H9 (cell line): Measurements from ENCODE around the gene ZNF555. TPM values are rescaled to one million over a fixed set of nuclear protein-coding genes. Genes with fewer than 3 reads are reported as not detected.
"Not testable (repeated sequence)": the region's sequence is repeated elsewhere in the genome, so short reads cannot be mapped to it uniquely, and the experiment has no call there.

Experiments
- DNase-seq: peaks from one replicate; pipeline ENCODE4 v3.0.0-alpha.2; 2017
- H2AFZ ChIP-seq: one replicate; pipeline ENCODE4 v1.6.1; 2013; ENCODE audit warnings: mild to moderate bottlenecking, low read length, control low read depth, moderate library complexity
- H2AK5ac ChIP-seq: 2 replicates; pipeline ENCODE4 v1.6.1; 2013; ENCODE audit warnings: low read length, control low read depth, mixed read lengths; ENCODE audit not compliant: insufficient read length
- H2BK120ac ChIP-seq: one replicate; pipeline ENCODE4 v1.6.1; 2013; ENCODE audit warnings: low read depth, mild to moderate bottlenecking, low read length, control low read depth, inconsistent platforms; ENCODE audit not compliant: poor library complexity, severe bottlenecking
- H2BK12ac ChIP-seq: 2 replicates; pipeline ENCODE4 v1.6.1; 2013; ENCODE audit warnings: low read length, control low read depth, mixed read lengths, low read depth; ENCODE audit not compliant: insufficient read length
- H2BK15ac ChIP-seq: 2 replicates; pipeline ENCODE4 v1.6.1; 2013; ENCODE audit warnings: low read depth, low read length, control low read depth
- H2BK20ac ChIP-seq: one replicate; pipeline ENCODE4 v1.6.1; 2013; ENCODE audit warnings: low read depth, mild to moderate bottlenecking, low read length, control low read depth, inconsistent platforms; ENCODE audit not compliant: poor library complexity, severe bottlenecking
- H2BK5ac ChIP-seq: 2 replicates; pipeline ENCODE4 v1.6.1; 2013; ENCODE audit warnings: low read length, control low read depth, mixed read lengths; ENCODE audit not compliant: insufficient read length
- H3K14ac ChIP-seq: 2 replicates; pipeline ENCODE4 v1.6.1; 2013; ENCODE audit warnings: low read length, control low read depth; ENCODE audit not compliant: insufficient read depth
- H3K18ac ChIP-seq: 2 replicates; pipeline ENCODE4 v1.6.1; 2013; ENCODE audit warnings: low read depth, mild to moderate bottlenecking, mixed read lengths, low read length, control low read depth; ENCODE audit not compliant: insufficient read length
- H3K23ac ChIP-seq: 2 replicates; pipeline ENCODE4 v1.6.1; 2013; ENCODE audit warnings: low read length, control low read depth, mixed read lengths, low read depth; ENCODE audit not compliant: insufficient read length
- H3K23me2 ChIP-seq: 2 replicates; pipeline ENCODE4 v1.6.1; 2013; ENCODE audit warnings: low read depth, mild to moderate bottlenecking, mixed read lengths, low read length, control low read depth; ENCODE audit not compliant: insufficient read length, poor library complexity, severe bottlenecking
- H3K27ac ChIP-seq: 2 replicates; pipeline ENCODE4 v1.5.1; 2013; ENCODE audit warnings: low read length, control low read depth, mixed read lengths, low read depth; ENCODE audit not compliant: insufficient read length
- H3K27me3 ChIP-seq: 2 replicates; pipeline ENCODE4 v1.6.1; 2013; ENCODE audit warnings: low read length, control low read depth, inconsistent platforms; ENCODE audit not compliant: insufficient read depth
- H3K4ac ChIP-seq: 2 replicates; pipeline ENCODE4 v1.6.1; 2013; ENCODE audit warnings: low read depth, mild to moderate bottlenecking, control low read depth, inconsistent platforms, low read length, moderate library complexity
- H3K4me1 ChIP-seq: 2 replicates; pipeline ENCODE4 v1.6.1; 2013; ENCODE audit warnings: low read length, control low read depth, inconsistent platforms; ENCODE audit not compliant: insufficient read depth
- H3K4me2 ChIP-seq: 2 replicates; pipeline ENCODE4 v1.6.1; 2013; ENCODE audit warnings: low read length, control low read depth, mixed read lengths; ENCODE audit not compliant: insufficient read length, insufficient read depth
- H3K56ac ChIP-seq: 2 replicates; pipeline ENCODE4 v1.6.1; 2013; ENCODE audit warnings: low read depth, mild to moderate bottlenecking, mixed read lengths, low read length, control low read depth; ENCODE audit not compliant: insufficient read length
- H3K79me1 ChIP-seq: 2 replicates; pipeline ENCODE4 v1.6.1; 2013; ENCODE audit warnings: low read depth, mild to moderate bottlenecking, moderate library complexity, low read length, control low read depth, inconsistent platforms; ENCODE audit not compliant: insufficient read depth, poor library complexity, severe bottlenecking
- H3K79me2 ChIP-seq: 2 replicates; pipeline ENCODE4 v1.6.1; 2013; ENCODE audit warnings: low read length, control low read depth, inconsistent platforms; ENCODE audit not compliant: insufficient read depth
- H3K9ac ChIP-seq: 2 replicates; pipeline ENCODE4 v1.6.1; 2013; ENCODE audit warnings: low read length, control low read depth, mixed read lengths; ENCODE audit not compliant: insufficient read length; ENCODE audit errors: extremely low read depth
- H3K9me3 ChIP-seq: one replicate; pipeline ENCODE4 v1.6.1; 2013; ENCODE audit warnings: low read depth, low read length, inconsistent platforms; ENCODE audit not compliant: control insufficient read depth
- H3T11ph ChIP-seq: one replicate; pipeline ENCODE4 v1.6.1; 2013; ENCODE audit warnings: mild to moderate bottlenecking, low read length, control low read depth, inconsistent platforms
- H4K20me1 ChIP-seq: one replicate; pipeline ENCODE4 v1.6.1; 2013; ENCODE audit not compliant: control insufficient read depth, insufficient read length, insufficient read depth
- H4K5ac ChIP-seq: 2 replicates; pipeline ENCODE4 v1.6.1; 2013; ENCODE audit warnings: low read depth, mild to moderate bottlenecking, mixed read lengths, low read length, control low read depth; ENCODE audit not compliant: insufficient read length
- H4K8ac ChIP-seq: replicated peaks from 2 replicates; pipeline ENCODE4 v1.6.1; 2013; ENCODE audit warnings: low read length, control low read depth, mixed read lengths, low read depth; ENCODE audit not compliant: insufficient read length
- H4K91ac ChIP-seq: 2 replicates; pipeline ENCODE4 v1.6.1; 2013; ENCODE audit warnings: low read depth, mild to moderate bottlenecking, moderate library complexity, mixed read lengths, low read length, control low read depth; ENCODE audit not compliant: insufficient read length
- H3K27ac Mint-ChIP-seq, 3 experiments: 2 replicates in 2 of 3; 3 replicates in 1 of 3; pipeline ENCODE4 v1.8.0; 2020 to 2021; ENCODE audit warnings: mixed read lengths in 3 of 3, mild to moderate bottlenecking in 1 of 3, moderate library complexity in 1 of 3
- H3K27me3 Mint-ChIP-seq: 2 replicates; pipeline ENCODE4 v1.8.0; 2021; ENCODE audit warnings: low read depth, mild to moderate bottlenecking, moderate library complexity, mixed read lengths
- H3K36me3 Mint-ChIP-seq, 3 experiments: 2 replicates in 2 of 3; 3 replicates in 1 of 3; pipeline ENCODE4 v1.8.0; 2020 to 2021; ENCODE audit warnings: low read depth in 3 of 3, mixed read lengths in 3 of 3; ENCODE audit not compliant: insufficient read depth in 1 of 3
- H3K4me1 Mint-ChIP-seq, 2 experiments: 2 replicates each; pipeline ENCODE4 v1.8.0; 2020; ENCODE audit warnings: mixed read lengths in 2 of 2
- H3K4me3 Mint-ChIP-seq, 2 experiments: 2 replicates in 1 of 2; 3 replicates in 1 of 2; pipeline ENCODE4 v1.8.0; 2020 to 2021; ENCODE audit warnings: mild to moderate bottlenecking in 2 of 2, mixed read lengths in 2 of 2, moderate library complexity in 1 of 2
- H3K9me3 Mint-ChIP-seq, 2 experiments: 2 replicates in 1 of 2; 3 replicates in 1 of 2; pipeline ENCODE4 v1.8.0; 2020; ENCODE audit warnings: mild to moderate bottlenecking in 2 of 2, mixed read lengths in 2 of 2, moderate library complexity in 1 of 2
- WGBS: extraction: QIAGEN DNeasy Blood & Tissue Kit; methylation state at CpG from one replicate; pipeline ENCODE4 v1.1.7; 2013; ENCODE audit warnings: missing lambda C conversion rate, low lambda C conversion rate, mixed read lengths; ENCODE audit not compliant: insufficient read length; ENCODE audit errors: extremely low coverage; 5-methylcytosine and 5-hydroxymethylcytosine counted together
- total RNA-seq: library from RNA; stranded (reverse); gene quantifications from 2 replicates; pipeline ENCODE4 v1.2.1, GENCODE V29; 2021
- TF ChIP-seq, protein P1 (sequence below): fragments of 200-600 bp; sonication (generic); conservative IDR thresholded peaks from 3 replicates; pipeline ENCODE4 v1.8.0; 2021; ENCODE audit warnings: antibody characterized with exemption, mild to moderate bottlenecking

ZNF555 gene
- total RNA-seq, 1 experiment from 2014 or later: 7.8 TPM

DNA sequence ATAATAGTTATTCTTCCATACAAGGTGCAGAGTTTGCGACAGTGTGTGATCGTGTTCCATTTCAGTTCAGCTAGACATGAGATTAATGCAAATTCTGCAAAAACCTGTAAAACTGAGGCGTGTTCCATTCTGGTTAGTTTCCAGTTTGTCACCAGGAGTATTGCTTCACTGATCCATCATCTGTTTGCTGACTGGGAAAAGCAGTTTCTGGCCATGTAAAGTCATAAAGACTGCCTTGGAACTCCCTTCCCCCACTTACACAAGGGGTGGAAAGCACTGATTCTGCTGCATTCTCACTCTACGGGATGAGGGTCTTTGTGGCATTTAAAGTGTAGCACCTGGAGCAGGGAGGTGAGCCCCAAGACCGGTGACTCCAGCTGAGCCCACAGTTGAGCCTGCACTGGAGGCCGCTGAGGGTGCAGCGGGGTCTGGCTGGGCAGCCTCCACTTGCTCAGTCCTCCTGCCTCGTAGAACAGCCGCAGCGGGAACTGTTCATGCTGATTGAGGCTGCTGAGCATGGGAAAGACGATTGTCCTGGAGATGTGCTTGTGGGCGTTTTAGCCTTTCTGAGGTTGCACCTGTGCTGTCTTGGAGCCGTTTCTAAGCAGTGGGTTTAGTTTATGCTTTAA lies 61.4 kb downstream of the ZNF555 start:
- Histone ChIP-seq H2BK5ac (no peak overlapping the region), H3K18ac (no peak overlapping the region), H3K9ac (no peak overlapping the region), H2BK20ac (no peak overlapping the region), H3K56ac (no peak overlapping the region), H4K5ac (no peak overlapping the region), H2BK15ac (no peak overlapping the region), H3T11ph (no peak overlapping the region), H2AFZ (no peak overlapping the region), H3K14ac (no peak overlapping the region), H3K9me3 (no peaks in the 10 kb centered on the region), H3K79me1 (no peaks in the 10 kb centered on the region), H2AK5ac (no peak overlapping the region), H3K27me3 (no peaks in the 10 kb centered on the region), H3K4ac (no peak overlapping the region), H2BK120ac (no peak overlapping the region), H3K4me2 (no peak overlapping the region), H3K27ac (no peak overlapping the region), H4K91ac (no peak overlapping the region), H4K8ac (no peak overlapping the region), H3K4me1 (no peaks in the 10 kb centered on the region), H3K23me2 (no peaks in the 10 kb centered on the region), H2BK12ac (no peak overlapping the region), H4K20me1 (no peaks in the 10 kb centered on the region), H3K23ac (no peak overlapping the region), H3K79me2 (peaks cover 8% of the 10 kb centered on the region; the same call in 1 of the 2 replicates)
- peaks cover 8 to 11% of the 10 kb centered on the region in 2 experiments for H3K4me1 Mint-ChIP-seq
- WGBS: no CpG with 5 or more reads among the region's 13 CpGs
- peaks cover 6 to 9% of the 10 kb centered on the region in 2 experiments for H3K9me3 Mint-ChIP-seq
- DNase-seq: no peak
- TF ChIP-seq, protein P1, sequence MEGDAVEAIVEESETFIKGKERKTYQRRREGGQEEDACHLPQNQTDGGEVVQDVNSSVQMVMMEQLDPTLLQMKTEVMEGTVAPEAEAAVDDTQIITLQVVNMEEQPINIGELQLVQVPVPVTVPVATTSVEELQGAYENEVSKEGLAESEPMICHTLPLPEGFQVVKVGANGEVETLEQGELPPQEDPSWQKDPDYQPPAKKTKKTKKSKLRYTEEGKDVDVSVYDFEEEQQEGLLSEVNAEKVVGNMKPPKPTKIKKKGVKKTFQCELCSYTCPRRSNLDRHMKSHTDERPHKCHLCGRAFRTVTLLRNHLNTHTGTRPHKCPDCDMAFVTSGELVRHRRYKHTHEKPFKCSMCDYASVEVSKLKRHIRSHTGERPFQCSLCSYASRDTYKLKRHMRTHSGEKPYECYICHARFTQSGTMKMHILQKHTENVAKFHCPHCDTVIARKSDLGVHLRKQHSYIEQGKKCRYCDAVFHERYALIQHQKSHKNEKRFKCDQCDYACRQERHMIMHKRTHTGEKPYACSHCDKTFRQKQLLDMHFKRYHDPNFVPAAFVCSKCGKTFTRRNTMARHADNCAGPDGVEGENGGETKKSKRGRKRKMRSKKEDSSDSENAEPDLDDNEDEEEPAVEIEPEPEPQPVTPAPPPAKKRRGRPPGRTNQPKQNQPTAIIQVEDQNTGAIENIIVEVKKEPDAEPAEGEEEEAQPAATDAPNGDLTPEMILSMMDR: no peak
- peaks cover 0 to 8% (median 0%) of the 10 kb centered on the region in 3 experiments; a peak in 3 of 7 replicates for H3K36me3 Mint-ChIP-seq
- no peak overlapping the region for H3K27ac Mint-ChIP-seq
- H3K27me3 Mint-ChIP-seq: peaks cover 3% of the 10 kb centered on the region
- H3K4me3 Mint-ChIP-seq: peak overlapping the region in 1 of 2 experiments; percentile 1; a peak in 1 of 5 replicates

DNA sequence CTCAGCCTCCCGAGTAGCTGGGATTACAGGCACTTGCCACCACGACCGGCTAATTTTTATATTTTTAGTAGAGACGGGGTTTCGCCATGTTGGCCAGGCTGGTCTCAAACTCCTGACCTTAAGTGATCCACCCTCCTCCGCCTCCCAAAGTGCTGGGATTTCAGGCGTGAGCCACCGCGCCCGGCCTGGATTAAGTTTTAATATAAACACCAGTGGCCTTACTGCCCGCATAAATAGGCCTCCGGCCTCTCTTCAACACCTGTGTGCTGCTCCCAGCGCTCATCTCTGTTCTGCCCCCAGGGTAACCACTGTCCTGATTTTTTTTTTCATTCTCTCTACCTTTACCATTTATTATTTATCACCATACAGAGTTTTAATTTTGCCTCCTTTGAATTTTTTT lies 62.1 kb downstream of the ZNF555 start:
- not testable (repeated sequence) for H3K27me3 Mint-ChIP-seq, H3K27ac ChIP-seq, H3K79me1 ChIP-seq, DNase-seq, H3T11ph ChIP-seq, H3K27me3 ChIP-seq, H3K23ac ChIP-seq, H3K14ac ChIP-seq, H2BK5ac ChIP-seq, H2AK5ac ChIP-seq, H3K4me2 ChIP-seq, H3K9ac ChIP-seq, H2BK15ac ChIP-seq, H3K4ac ChIP-seq, H2BK12ac ChIP-seq, H3K27ac Mint-ChIP-seq, H2BK120ac ChIP-seq, H3K9me3 ChIP-seq, H3K56ac ChIP-seq, H3K9me3 Mint-ChIP-seq, H3K36me3 Mint-ChIP-seq, H4K8ac ChIP-seq, H3K79me2 ChIP-seq, H2AFZ ChIP-seq, H3K23me2 ChIP-seq, H4K5ac ChIP-seq, H4K91ac ChIP-seq, H2BK20ac ChIP-seq, H3K18ac ChIP-seq, H4K20me1 ChIP-seq, H3K4me1 ChIP-seq
- H3K4me1 Mint-ChIP-seq: peaks cover 8 to 11% of the 10 kb centered on the region in 2 experiments
- 0 out of 5 replicates have a peak overlapping the region, but pooled peaks of 1 of the 2 experiments have one; percentile 3 for H3K4me3 Mint-ChIP-seq
- WGBS: no CpG with 5 or more reads among the region's 13 CpGs
